Measurements from ENCODE around the gene KDM4B.

The KDM4B gene

GRCh38 chr19:5036698-5037563, 68.0 kb downstream of the KDM4B start:
- no peak for DNase-seq

DNA sequence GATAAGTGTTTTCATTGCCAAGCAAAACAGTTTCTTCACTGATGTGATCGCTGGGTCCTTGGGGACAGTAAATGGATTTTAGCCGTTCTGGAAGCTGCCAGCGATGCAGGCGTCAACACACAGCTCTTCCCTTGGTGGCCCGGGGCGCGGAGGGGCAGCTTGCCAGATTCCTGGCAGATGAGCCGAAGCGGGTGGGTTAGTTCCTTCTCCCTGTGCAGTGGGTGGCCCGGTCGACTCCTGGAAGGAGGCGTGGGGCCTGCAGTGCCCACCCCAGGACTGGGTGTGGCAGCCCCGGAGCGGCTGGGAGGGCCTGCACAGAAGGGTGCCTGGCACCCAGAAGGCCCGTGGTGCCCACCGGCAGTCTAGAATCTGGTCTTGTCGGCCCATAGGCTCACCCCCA, 69.0 kb downstream of the KDM4B start:
- no peak for DNase-seq

DNA sequence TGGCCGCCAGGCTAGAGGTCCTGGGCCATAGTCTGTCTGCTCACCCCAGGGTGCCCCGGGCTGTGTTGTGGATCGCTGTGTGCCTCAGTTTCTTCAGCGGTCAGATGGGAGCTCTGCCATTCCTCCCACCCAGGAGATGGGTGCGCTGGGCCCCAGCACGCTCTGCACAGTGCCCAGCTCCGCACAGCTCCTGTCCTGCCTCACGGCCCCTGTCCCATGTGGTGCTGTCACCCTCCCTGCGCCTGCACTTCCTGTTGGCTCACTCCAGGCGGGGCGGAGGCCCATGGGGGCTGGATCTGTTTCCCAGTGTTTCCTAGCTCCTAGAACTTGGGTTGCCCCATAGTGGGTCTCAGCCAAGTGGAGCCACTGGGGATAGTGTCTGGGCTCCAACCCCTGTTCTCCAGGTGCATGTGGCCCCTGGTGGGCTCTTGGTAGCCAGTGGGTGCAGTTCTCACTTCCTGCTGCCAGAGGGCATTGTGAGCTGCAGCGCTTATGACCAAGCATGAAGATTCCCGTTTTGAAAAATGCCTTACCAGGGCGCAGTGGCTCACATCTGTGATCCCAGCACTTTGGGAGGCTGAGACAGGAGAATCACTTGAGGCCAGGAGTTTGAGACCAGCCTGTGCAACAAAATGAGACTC, 69.8 kb downstream of the KDM4B start:
- DNase-seq, result peak; percentile 28 to 41

GRCh38 chr19:5039642-5040543, 71.0 kb downstream of the KDM4B start:
- no peak for DNase-seq

- DNase-seq, result no peak
Observed at GRCh38 chr19:5040544-5041167, 71.7 kb downstream of the KDM4B start.

DNA sequence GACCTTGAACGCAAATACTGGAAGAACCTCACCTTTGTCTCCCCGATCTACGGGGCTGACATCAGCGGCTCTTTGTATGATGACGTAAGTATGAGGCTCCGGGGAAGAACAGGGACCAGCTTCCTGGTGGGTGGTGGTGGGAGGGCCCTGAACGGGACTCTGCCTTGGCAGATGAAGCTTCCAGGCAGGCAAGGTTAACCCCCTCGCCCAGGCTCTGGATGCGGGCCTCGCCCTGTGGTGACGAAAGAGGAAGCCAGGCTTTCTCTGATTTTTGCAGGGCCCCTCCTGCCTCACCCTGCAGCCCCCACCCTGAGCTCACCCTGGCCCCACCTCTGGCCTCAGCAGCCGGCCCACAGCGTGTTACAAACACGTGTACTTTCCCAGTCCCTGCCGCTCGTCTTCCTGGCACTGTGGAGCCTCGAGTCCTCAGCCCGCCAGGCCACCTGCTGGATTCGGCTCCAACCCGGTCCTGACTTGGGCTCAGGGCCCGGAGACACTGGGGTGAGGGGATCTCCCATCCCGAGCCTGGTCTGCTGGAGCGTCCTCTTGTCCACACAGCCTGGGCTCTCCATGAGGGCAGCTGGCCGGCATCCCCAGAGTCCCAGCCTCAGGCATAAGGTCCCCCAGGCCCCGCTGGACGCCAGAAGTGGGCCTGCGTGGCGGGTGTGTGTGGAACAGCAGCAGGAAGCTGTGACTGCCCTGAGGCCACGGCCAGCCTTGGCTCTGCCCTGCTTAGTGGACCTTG, 72.4 kb downstream of the KDM4B start:
- DNase-seq, result no peak

DNA sequence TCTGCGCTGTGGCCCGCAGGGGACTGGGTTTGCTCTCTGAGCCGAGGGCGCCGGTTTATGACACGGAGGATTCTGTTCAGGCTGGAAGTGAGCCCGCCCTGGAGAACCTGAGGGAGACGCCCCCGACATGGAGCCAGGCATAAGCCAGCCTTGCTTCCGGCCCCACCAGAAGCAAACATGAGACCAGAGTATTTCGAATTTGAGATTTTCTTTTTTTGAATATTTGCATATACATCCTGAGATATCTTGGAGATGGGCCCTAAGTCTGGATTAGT, 72.9 kb downstream of the KDM4B start:
- no peak for DNase-seq

- DNase-seq, result no peak
Observed at GRCh38 chr19:5042556-5042955, 73.6 kb downstream of the KDM4B start.

GRCh38 chr19:5045029-5045428, 76.1 kb downstream of the KDM4B start:
- no peak for DNase-seq

- no peak for DNase-seq
Observed at GRCh38 chr19:5045956-5046338, 77.0 kb downstream of the KDM4B start.

- DNase-seq, result no peak
Observed at GRCh38 chr19:5046339-5047039, 77.6 kb downstream of the KDM4B start.

DNA sequence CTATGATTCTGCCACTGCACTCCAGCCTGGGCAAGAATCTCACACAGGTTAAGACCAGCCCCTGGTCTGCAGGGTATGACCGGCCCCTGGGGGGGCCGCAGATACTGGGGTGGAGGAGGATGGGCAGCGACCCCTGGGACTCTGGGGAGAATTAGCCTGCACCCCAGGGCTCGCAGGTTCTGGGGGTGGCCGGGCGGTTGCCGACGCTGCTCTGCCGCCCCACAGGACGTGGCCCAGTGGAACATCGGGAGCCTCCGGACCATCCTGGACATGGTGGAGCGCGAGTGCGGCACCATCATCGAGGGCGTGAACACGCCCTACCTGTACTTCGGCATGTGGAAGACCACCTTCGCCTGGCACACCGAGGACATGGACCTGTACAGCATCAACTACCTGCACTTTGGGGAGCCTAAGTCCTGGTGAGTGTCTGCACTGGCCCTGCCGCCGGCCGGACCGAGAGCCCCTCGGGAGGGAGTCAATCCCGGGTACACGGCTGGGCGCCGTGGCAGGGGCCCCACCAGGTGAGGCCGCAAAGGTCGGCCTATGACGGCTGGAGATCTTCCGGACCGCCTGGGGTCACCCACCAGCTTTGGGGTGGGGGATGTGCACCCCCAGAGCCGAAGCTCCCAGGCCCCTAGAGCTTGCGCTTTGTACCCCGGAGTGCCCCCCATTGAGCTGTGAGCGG, 78.5 kb downstream of the KDM4B start:
- no peak for DNase-seq

DNA sequence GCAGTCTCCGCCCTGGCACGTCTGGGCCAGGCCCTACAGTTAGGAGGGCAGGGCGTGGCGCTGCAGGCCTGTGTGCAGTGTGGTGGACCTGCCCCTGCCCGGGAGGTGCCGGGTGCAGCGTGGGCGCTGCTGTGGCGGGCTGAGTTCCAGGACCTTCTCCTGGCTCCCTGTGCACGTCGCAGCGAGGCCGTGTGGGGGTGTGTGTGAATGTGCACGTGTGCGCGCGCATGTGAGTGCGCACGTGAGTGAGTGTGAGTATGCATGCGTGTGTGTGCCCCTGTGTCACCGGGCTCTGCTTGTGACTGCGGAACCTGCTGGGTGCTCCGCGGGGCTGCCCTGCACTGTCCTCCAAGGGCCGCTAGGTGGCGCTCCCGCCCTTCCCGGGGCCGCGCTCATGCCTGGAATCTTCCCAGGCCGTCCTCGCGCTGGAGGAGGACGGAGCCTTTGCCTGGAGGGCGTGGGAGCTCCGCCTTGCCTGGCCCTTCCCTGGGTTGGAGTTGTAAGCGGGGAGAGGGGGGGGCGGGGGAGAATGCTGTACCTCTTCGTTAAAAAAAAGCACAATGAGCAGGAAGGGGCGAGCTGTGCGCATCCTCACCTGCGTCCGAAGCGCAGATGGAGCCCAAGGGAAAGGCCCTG, 79.3 kb downstream of the KDM4B start:
- peak; percentile 75 to 81 for DNase-seq

- no peak for DNase-seq
Observed at GRCh38 chr19:5048727-5049553, 80.0 kb downstream of the KDM4B start.

- no peak for DNase-seq
Observed at GRCh38 chr19:5049561-5049960, 80.6 kb downstream of the KDM4B start.

DNA sequence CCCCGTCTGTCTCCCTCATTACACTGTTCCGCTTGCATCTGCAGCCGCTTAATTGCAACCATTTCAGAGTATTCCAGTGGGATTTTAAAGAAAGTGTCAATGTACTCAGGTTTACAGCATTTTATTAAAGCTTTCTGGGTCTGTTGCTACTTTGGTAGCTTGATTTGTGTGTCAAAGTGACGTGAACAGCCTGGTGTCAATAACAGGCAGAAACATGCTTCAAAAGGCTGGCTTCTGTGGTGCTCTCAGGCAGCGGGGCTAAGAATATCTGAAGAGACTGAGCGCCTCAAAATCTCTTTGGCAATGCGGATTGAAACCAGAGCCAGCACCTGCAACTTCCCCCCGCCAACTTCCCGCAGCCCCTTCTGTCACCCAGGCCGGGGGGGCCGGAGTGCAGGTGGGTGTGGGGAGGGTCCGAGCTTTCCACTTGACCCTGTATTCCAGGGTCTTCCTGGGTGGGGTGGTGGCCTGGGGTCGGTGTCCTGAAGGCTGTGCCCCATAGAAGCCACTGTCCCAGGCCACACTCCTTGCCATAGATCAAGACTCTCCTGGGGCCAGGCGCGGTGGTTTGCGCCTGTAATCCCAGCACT, 81.2 kb downstream of the KDM4B start:
- DNase-seq, result no peak

- DNase-seq, result no peak
Observed at GRCh38 chr19:5050905-5051304, 82.0 kb downstream of the KDM4B start.

DNA sequence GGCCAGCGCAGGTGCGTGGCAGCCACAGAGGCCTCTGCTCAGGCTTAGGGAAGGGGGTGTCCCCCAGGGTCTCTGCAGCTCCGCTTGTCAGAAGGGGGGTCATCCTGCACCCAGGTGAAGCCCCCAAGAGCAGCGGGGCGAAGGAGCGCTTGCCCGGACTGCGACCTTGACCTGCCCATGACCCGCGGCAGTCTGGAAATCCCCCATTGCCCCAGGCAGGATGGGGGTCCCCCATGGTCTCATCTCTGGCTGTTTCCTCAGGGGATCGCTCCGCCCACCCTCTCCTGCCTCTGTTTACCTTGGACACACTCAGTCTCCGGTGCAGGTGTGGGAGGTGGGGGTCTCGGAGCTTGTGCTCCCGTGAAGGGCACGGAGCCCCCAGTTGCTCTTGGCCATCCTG, 82.7 kb downstream of the KDM4B start:
- DNase-seq, result no peak

GRCh38 chr19:5052515-5052914, 83.6 kb downstream of the KDM4B start:
- DNase-seq, result no peak
